Measurements from ENCODE around the gene KANSL1.
"Not testable (repeated sequence)": the region's sequence is repeated elsewhere in the genome, so short reads cannot be mapped to it uniquely, and the experiment has no call there.

The KANSL1 gene

GRCh38 chr17:46036491-46036890 lies 156.7 kb downstream of the KANSL1 start:
- no peak for DNase-seq (ENCODE audit: low spot score)

GRCh38 chr17:46035112-46035818 lies 158.0 kb downstream of the KANSL1 start:
- DNase-seq (ENCODE audit: low spot score) = no peak

GRCh38 chr17:46033392-46033791 lies 159.8 kb downstream of the KANSL1 start:
- DNase-seq (ENCODE audit: low spot score) = no peak

GRCh38 chr17:46032909-46033308 lies 160.3 kb downstream of the KANSL1 start:
- no peak for DNase-seq (ENCODE audit: low spot score)

GRCh38 chr17:46031920-46032319 lies 161.3 kb downstream of the KANSL1 start:
- no peak for DNase-seq (ENCODE audit: low spot score)

- no peak for DNase-seq (ENCODE audit: low spot score)
Measured at GRCh38 chr17:46031440-46031839, 161.8 kb downstream of the KANSL1 start.

GRCh38 chr17:46030752-46031151 lies 162.5 kb downstream of the KANSL1 start:
- DNase-seq (ENCODE audit: low spot score) = no peak

GRCh38 chr17:46029627-46030026 lies 163.6 kb downstream of the KANSL1 start:
- DNase-seq (ENCODE audit: low spot score) = no peak

- DNase-seq (ENCODE audit: low spot score) = no peak
Measured at GRCh38 chr17:46028981-46029565, 164.2 kb downstream of the KANSL1 start.

- DNase-seq (ENCODE audit: low spot score) = no peak
Measured at GRCh38 chr17:46028374-46028773, 164.9 kb downstream of the KANSL1 start.

- DNase-seq (ENCODE audit: low spot score) = no peak
Measured at GRCh38 chr17:46027976-46028325, 165.3 kb downstream of the KANSL1 start.

GRCh38 chr17:46027048-46027975 lies 165.9 kb downstream of the KANSL1 start:
- DNase-seq (ENCODE audit: low spot score) = no peak

GRCh38 chr17:46026166-46027047 lies 166.8 kb downstream of the KANSL1 start:
- no peak for DNase-seq (ENCODE audit: low spot score)

- DNase-seq (ENCODE audit: low spot score) = no peak
Measured at GRCh38 chr17:46025510-46026165, 167.6 kb downstream of the KANSL1 start.

GRCh38 chr17:46025060-46025459 lies 168.2 kb downstream of the KANSL1 start:
- DNase-seq (ENCODE audit: low spot score) = no peak

- DNase-seq (ENCODE audit: low spot score) = no peak
Measured at GRCh38 chr17:46024590-46024989, 168.6 kb downstream of the KANSL1 start.

- DNase-seq (ENCODE audit: low spot score) = no peak
Measured at GRCh38 chr17:46023783-46024388, 169.3 kb downstream of the KANSL1 start.

- not testable (repeated sequence) for DNase-seq (ENCODE audit: low spot score)
Measured at GRCh38 chr17:46023366-46023765, 169.9 kb downstream of the KANSL1 start.

- no peak for DNase-seq (ENCODE audit: low spot score)
Measured at GRCh38 chr17:46020998-46021397, 172.2 kb downstream of the KANSL1 start.

- no peak for DNase-seq (ENCODE audit: low spot score)
Measured at GRCh38 chr17:46020023-46020761, 173.0 kb downstream of the KANSL1 start.
